B cell (primary cell): ENCODE measurements around the gene CEMIP. TPM values are rescaled to one million over a fixed set of nuclear protein-coding genes. Genes with fewer than 3 reads are reported as not detected.

ENCODE experiments used
- ATAC-seq: fragments of 200-7000 bp; cut with Tn5 transposase; one replicate; pipeline ENCODE4 v1.10.0; 2021; ENCODE audit warnings: low read depth, mild to moderate bottlenecking, moderate number of reproducible peaks, moderate library complexity
- CTCF ChIA-PET: fragments of 350-600 bp; sonication (Branson Sonifier 250); formaldehyde crosslinking; loops from one replicate; lab custom pipeline; 2021; ENCODE audit warnings: antibody characterized with exemption, inconsistent platforms; lab: Charles Lee
- POLR2A ChIA-PET: fragments of 350-600 bp; sonication (Branson Sonifier 250); formaldehyde crosslinking; loops from one replicate; lab custom pipeline; 2021; ENCODE audit warnings: antibody characterized with exemption; lab: Charles Lee
- DNase-seq: peaks from one replicate; pipeline ENCODE4 v3.0.0; 2013
- H2AFZ ChIP-seq: 2 replicates; pipeline ENCODE4 v1.6.1; 2012; ENCODE audit warnings: mild to moderate bottlenecking, low read depth, low read length; ENCODE audit not compliant: insufficient read depth, poor library complexity, severe bottlenecking
- H3K27ac ChIP-seq, 2 donors: 1 replicate in 1 of 2; 2 replicates in 1 of 2; pipeline ENCODE4 v1.5.1; 2012 to 2013; ENCODE audit warnings: low read length in 2 of 2, mild to moderate bottlenecking in 2 of 2, moderate library complexity in 1 of 2
- H3K27me3 ChIP-seq, 4 experiments: fragments of 200-600 bp in 1 of 4; sonication (generic) in 1 of 4; replicated peaks in 1 of 4; 1 replicate in 2 of 4; 2 replicates in 2 of 4; pipeline versions ENCODE4 v1.6.1 to v1.7.0; 2013 to 2016; ENCODE audit warnings: low read length in 3 of 4, mild to moderate bottlenecking in 2 of 4, mixed read lengths in 1 of 4, moderate library complexity in 1 of 4; ENCODE audit not compliant: insufficient read depth in 4 of 4, control insufficient read depth in 3 of 4; ENCODE audit errors: control extremely low read depth in 1 of 4
- H3K36me3 ChIP-seq, 2 experiments: replicated peaks in 1 of 2; 1 replicate in 1 of 2; 2 replicates in 1 of 2; pipeline versions ENCODE4 v1.6.1 to v1.7.1; 2013; ENCODE audit warnings: low read length in 1 of 2; ENCODE audit not compliant: insufficient read depth in 2 of 2, control insufficient read depth in 1 of 2; ENCODE audit errors: control extremely low read depth in 1 of 2, extremely low read depth in 1 of 2
- H3K4me1 ChIP-seq, 2 donors: fragments of 200-600 bp in 1 of 2; sonication (generic) in 1 of 2; 1 replicate in 1 of 2; 2 replicates in 1 of 2; pipeline versions ENCODE4 v1.5.1 to v1.6.1; 2013 to 2017; ENCODE audit warnings: low read length in 2 of 2; ENCODE audit not compliant: control insufficient read depth in 2 of 2, insufficient read depth in 2 of 2
- H3K4me2 ChIP-seq: replicated peaks from 2 replicates; pipeline ENCODE3; 2012; ENCODE audit warnings: mild to moderate bottlenecking, low read depth, low read length; ENCODE audit not compliant: poor library complexity, severe bottlenecking
- H3K4me3 ChIP-seq, 5 experiments: fragments of 200-600 bp in 1 of 5; sonication (generic) in 1 of 5; 1 replicate in 3 of 5; 2 replicates in 2 of 5; pipeline versions ENCODE4 v1.5.1 to v1.7.0; 2011 to 2016; ENCODE audit warnings: low read length in 4 of 5, mild to moderate bottlenecking in 4 of 5, low read depth in 2 of 5, control low read depth in 1 of 5, moderate library complexity in 1 of 5; ENCODE audit not compliant: insufficient read depth in 1 of 5; ENCODE audit errors: control extremely low read depth in 1 of 5, extremely low read depth in 1 of 5
- H3K79me2 ChIP-seq: fragments of 200-600 bp; sonication (generic); one replicate; pipeline ENCODE4 v1.6.0; 2016; ENCODE audit warnings: low read length; ENCODE audit not compliant: control insufficient read depth, insufficient read depth
- H3K9ac ChIP-seq: fragments of 200-600 bp; sonication (generic); 2 replicates; pipeline ENCODE4 v1.6.1; 2017; ENCODE audit warnings: mild to moderate bottlenecking, low read length, moderate library complexity
- H3K9me3 ChIP-seq, 3 donors: one replicate each; pipeline versions ENCODE4 v1.6.1 to v1.7.1; 2013; ENCODE audit warnings: low read length in 2 of 3; ENCODE audit not compliant: control insufficient read depth in 2 of 3, insufficient read depth in 1 of 3; ENCODE audit errors: control extremely low read depth in 1 of 3
- H4K20me1 ChIP-seq: 2 replicates; pipeline ENCODE4 v1.6.0; 2012; ENCODE audit warnings: mild to moderate bottlenecking, low read length; ENCODE audit not compliant: insufficient read depth, control insufficient read depth, poor library complexity, severe bottlenecking
- H3K27ac Mint-ChIP-seq: one replicate; pipeline ENCODE4 v1.8.0; 2021; ENCODE audit warnings: mixed read lengths
- H3K27me3 Mint-ChIP-seq: one replicate; pipeline ENCODE4 v1.8.0; 2021; ENCODE audit warnings: mixed read lengths
- H3K4me1 Mint-ChIP-seq: one replicate; pipeline ENCODE4 v1.8.0; 2021; ENCODE audit warnings: mixed read lengths
- H3K4me3 Mint-ChIP-seq: one replicate; pipeline ENCODE4 v1.8.0; 2021; ENCODE audit warnings: mixed read lengths
- H3K9me3 Mint-ChIP-seq: one replicate; pipeline ENCODE4 v1.8.0; 2022; ENCODE audit warnings: mixed read lengths; ENCODE audit not compliant: insufficient read depth
- EZH2 ChIP-seq: IDR thresholded peaks from 2 replicates; pipeline ENCODE4 v1.6.1; 2012; ENCODE audit warnings: borderline replicate concordance, low read depth, mild to moderate bottlenecking, moderate library complexity, low read length; ENCODE audit not compliant: insufficient read depth, poor library complexity, severe bottlenecking
- WGBS: methylation state at CpG from one replicate; pipeline ENCODE4 v1.1.5; 2013; ENCODE audit warnings: missing lambda C conversion rate; ENCODE audit not compliant: insufficient coverage; 5-methylcytosine and 5-hydroxymethylcytosine counted together
- intact Hi-C: fragments of 100-400 bp; cut with micrococcal nuclease; formaldehyde crosslinking; loops from one replicate; pipeline ENCODE4 v1.10.0; 2022
- polyA plus RNA-seq: library from polyadenylated mRNA; depleted of rRNA; stranded (reverse); fragments of >200 nt; gene quantifications from 2 replicates; pipeline ENCODE4 v1.2.3, GENCODE V29; 2012
- total RNA-seq, 2 donors: library from RNA; stranded (reverse); fragments of 120-200 nt in 1 of 2; gene quantifications; 1 replicate in 1 of 2; 2 replicates in 1 of 2; pipeline versions ENCODE4 v1.2.3 to v1.2.4, GENCODE V29; 2013 to 2022
- TF ChIP-seq, protein P1 (sequence below): fragments of 200-600 bp; IDR thresholded peaks from one replicate; pipeline ENCODE4 v1.8.0; 2022; ENCODE audit warnings: antibody characterized with exemption, mild to moderate bottlenecking

The CEMIP gene
- total and polyA plus RNA-seq, 2 donors (not counting 1 experiment from before 2014, with no cell fraction given), result 0.32 TPM; not detected in 1

DNA sequence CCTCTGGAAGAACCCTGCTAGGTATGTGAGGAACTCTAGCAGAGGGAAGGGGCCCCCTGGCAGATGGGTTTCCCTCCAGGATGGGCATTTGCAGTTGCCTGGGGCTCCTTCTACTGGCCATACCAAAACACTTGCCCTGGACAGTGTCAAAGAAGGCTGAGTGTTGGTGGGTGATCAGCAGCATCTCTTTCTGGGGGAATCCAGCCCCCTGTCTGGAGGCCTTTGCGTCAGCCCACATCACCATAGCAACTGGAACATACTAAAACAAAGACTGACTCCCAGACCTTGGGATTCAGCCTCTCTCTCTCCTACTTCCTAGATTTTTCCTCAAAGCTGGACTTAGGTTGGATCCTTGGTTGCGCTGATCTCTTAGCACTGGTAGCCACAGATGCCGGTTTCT, 8.1 kb downstream of the CEMIP start:
- Histone ChIP-seq H3K9ac (no peak overlapping the region), H3K4me3 (no peak overlapping the region), H3K4me1 (no peaks in the 10 kb centered on the region), H3K36me3 (no peaks in the 10 kb centered on the region), H3K4me2 (no peak overlapping the region), H2AFZ (no peak overlapping the region), H3K9me3 (no peaks in the 10 kb centered on the region), H3K27me3 (peaks cover 0 to 3% (median 0%) of the 10 kb centered on the region in 4 experiments), H3K27ac (no peak overlapping the region), H3K79me2 (no peaks in the 10 kb centered on the region), H4K20me1 (no peaks in the 10 kb centered on the region)
- TF ChIP-seq, protein P1, sequence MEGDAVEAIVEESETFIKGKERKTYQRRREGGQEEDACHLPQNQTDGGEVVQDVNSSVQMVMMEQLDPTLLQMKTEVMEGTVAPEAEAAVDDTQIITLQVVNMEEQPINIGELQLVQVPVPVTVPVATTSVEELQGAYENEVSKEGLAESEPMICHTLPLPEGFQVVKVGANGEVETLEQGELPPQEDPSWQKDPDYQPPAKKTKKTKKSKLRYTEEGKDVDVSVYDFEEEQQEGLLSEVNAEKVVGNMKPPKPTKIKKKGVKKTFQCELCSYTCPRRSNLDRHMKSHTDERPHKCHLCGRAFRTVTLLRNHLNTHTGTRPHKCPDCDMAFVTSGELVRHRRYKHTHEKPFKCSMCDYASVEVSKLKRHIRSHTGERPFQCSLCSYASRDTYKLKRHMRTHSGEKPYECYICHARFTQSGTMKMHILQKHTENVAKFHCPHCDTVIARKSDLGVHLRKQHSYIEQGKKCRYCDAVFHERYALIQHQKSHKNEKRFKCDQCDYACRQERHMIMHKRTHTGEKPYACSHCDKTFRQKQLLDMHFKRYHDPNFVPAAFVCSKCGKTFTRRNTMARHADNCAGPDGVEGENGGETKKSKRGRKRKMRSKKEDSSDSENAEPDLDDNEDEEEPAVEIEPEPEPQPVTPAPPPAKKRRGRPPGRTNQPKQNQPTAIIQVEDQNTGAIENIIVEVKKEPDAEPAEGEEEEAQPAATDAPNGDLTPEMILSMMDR, result no peak
- no peak for TF ChIP-seq EZH2
- 100% methylated on average over 3 of the region's 3 CpGs for WGBS
- ATAC-seq, result no peak
- Mint-ChIP-seq H3K27me3 (peaks cover 41% of the 10 kb centered on the region), H3K27ac (no peak overlapping the region), H3K4me1 (no peaks in the 10 kb centered on the region), H3K4me3 (no peak overlapping the region), H3K9me3 (no peaks in the 10 kb centered on the region)
- no peak for DNase-seq
- intact Hi-C loops, result no loop called here
- ChIA-PET POLR2A (no interaction called here), CTCF (interaction anchor here (1.6 to 2.5 kb wide), 2 partner anchors 10 to 332 kb away, joined by 5 to 14 read pairs; no protein-coding TSS in a partner anchor)

DNA sequence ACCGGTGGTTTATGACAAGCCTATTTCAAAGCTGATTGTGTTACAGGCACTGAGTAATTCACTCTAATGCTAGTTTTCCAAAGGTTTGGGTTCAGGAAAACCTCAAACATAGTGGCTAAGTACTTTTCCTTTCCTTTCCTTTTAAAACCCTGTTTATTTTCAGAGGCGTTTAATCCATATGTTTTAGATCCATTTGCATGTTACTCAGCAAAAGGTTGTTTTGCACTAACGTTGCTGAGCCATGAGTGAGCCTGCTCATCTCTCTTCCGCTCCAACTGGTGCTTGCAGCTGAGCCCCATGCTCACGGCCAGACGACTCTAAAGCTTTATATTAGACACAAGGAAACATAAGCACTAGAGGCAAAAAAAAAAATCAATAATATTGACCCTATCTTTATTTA, 9.4 kb downstream of the CEMIP start:
- TF ChIP-seq EZH2, result no peak
- TF ChIP-seq, protein P1, result no peak
- no peak overlapping the region for H3K27ac Mint-ChIP-seq
- H3K4me3 Mint-ChIP-seq, result no peak overlapping the region
- intact Hi-C loops, result no loop called here
- WGBS, result 67% methylated on average over 1 of the region's 6 CpGs
- ChIA-PET POLR2A (no interaction called here), CTCF (no interaction called here)
- Histone ChIP-seq H3K9me3 (no peaks in the 10 kb centered on the region), H4K20me1 (no peaks in the 10 kb centered on the region), H3K4me2 (no peak overlapping the region), H3K27ac (no peak overlapping the region), H3K36me3 (no peaks in the 10 kb centered on the region), H2AFZ (no peak overlapping the region), H3K9ac (no peak overlapping the region), H3K27me3 (peaks cover 0 to 3% (median 0%) of the 10 kb centered on the region in 4 experiments), H3K79me2 (no peaks in the 10 kb centered on the region), H3K4me1 (no peaks in the 10 kb centered on the region), H3K4me3 (no peak overlapping the region)
- peaks cover 31% of the 10 kb centered on the region for H3K27me3 Mint-ChIP-seq
- no peak for DNase-seq
- H3K9me3 Mint-ChIP-seq, result no peaks in the 10 kb centered on the region
- no peaks in the 10 kb centered on the region for H3K4me1 Mint-ChIP-seq
- no peak for ATAC-seq
